CD4-positive, CD25-positive, alpha-beta regulatory T cell (primary cell): ENCODE data around the gene SEC31B. TPM values are rescaled to one million over a fixed set of nuclear protein-coding genes. Genes with fewer than 3 reads are reported as not detected.

Source experiments
- ATAC-seq, 2 donors: fragments of 150-1000 bp; cut with Tn5 transposase; one replicate each; pipeline ENCODE4 v1.10.0; 2021; ENCODE audit warnings: low read depth in 2 of 2, moderate number of reproducible peaks in 2 of 2, moderate library complexity in 1 of 2
- DNase-seq, 3 donors: peaks; one replicate each; pipeline versions ENCODE4 v3.0.0 to v3.0.0-alpha.2; 2012 to 2022; ENCODE audit warnings: mixed read lengths in 1 of 3
- H3K27ac ChIP-seq: one replicate; pipeline ENCODE4 v1.7.0; 2013; ENCODE audit warnings: mild to moderate bottlenecking, low read length; ENCODE audit not compliant: insufficient read depth, poor library complexity, severe bottlenecking
- H3K27me3 ChIP-seq: one replicate; pipeline ENCODE4 v1.7.0; 2013; ENCODE audit warnings: low read length; ENCODE audit not compliant: control insufficient read depth, insufficient read depth
- H3K36me3 ChIP-seq: one replicate; pipeline ENCODE4 v1.7.0; 2013; ENCODE audit warnings: mild to moderate bottlenecking, low read length, moderate library complexity; ENCODE audit not compliant: control insufficient read depth, insufficient read depth
- H3K4me1 ChIP-seq: 2 replicates; pipeline ENCODE4 v1.7.0; 2013; ENCODE audit warnings: mild to moderate bottlenecking, low read length; ENCODE audit not compliant: insufficient read depth, control insufficient read depth, poor library complexity, severe bottlenecking
- H3K4me3 ChIP-seq: one replicate; pipeline ENCODE4 v1.7.0; 2013; ENCODE audit warnings: low read depth, mild to moderate bottlenecking, low read length, moderate library complexity
- H3K9me3 ChIP-seq, 2 experiments: 1 replicate in 1 of 2; 2 replicates in 1 of 2; pipeline ENCODE4 v1.7.0; 2013; ENCODE audit warnings: low read length in 2 of 2, mild to moderate bottlenecking in 1 of 2, moderate library complexity in 1 of 2; ENCODE audit not compliant: control insufficient read depth in 2 of 2
- H3K27ac Mint-ChIP-seq, 3 donors: one replicate each; pipeline ENCODE4 v1.8.0; 2020 to 2022; ENCODE audit warnings: mild to moderate bottlenecking in 3 of 3, mixed read lengths in 3 of 3, moderate library complexity in 2 of 3
- H3K27me3 Mint-ChIP-seq: one replicate; pipeline ENCODE4 v1.8.0; 2022; ENCODE audit warnings: mild to moderate bottlenecking, mixed read lengths
- H3K36me3 Mint-ChIP-seq: one replicate; pipeline ENCODE4 v1.8.0; 2020; ENCODE audit warnings: mixed read lengths
- H3K4me1 Mint-ChIP-seq, 4 donors: one replicate each; pipeline ENCODE4 v1.8.0; 2020 to 2022; ENCODE audit warnings: mixed read lengths in 4 of 4, mild to moderate bottlenecking in 1 of 4
- H3K4me3 Mint-ChIP-seq, 4 donors: one replicate each; pipeline ENCODE4 v1.8.0; 2020 to 2022; ENCODE audit warnings: mild to moderate bottlenecking in 4 of 4, mixed read lengths in 4 of 4, moderate library complexity in 3 of 4
- H3K9me3 Mint-ChIP-seq, 7 donors: one replicate each; pipeline ENCODE4 v1.8.0; 2020 to 2022; ENCODE audit warnings: mixed read lengths in 7 of 7, mild to moderate bottlenecking in 3 of 7, moderate library complexity in 2 of 7
- polyA plus RNA-seq, 4 donors: library from polyadenylated mRNA; unstranded; fragments of 300-500 nt; fragmentation: Illumina TruSeq; gene quantifications; one replicate each; pipeline ENCODE4 v1.2.3, GENCODE V29; 2021
- total RNA-seq: library from RNA; stranded (reverse); gene quantifications from one replicate; pipeline ENCODE4 v1.2.3, GENCODE V29; 2022

Gene SEC31B, protein sequence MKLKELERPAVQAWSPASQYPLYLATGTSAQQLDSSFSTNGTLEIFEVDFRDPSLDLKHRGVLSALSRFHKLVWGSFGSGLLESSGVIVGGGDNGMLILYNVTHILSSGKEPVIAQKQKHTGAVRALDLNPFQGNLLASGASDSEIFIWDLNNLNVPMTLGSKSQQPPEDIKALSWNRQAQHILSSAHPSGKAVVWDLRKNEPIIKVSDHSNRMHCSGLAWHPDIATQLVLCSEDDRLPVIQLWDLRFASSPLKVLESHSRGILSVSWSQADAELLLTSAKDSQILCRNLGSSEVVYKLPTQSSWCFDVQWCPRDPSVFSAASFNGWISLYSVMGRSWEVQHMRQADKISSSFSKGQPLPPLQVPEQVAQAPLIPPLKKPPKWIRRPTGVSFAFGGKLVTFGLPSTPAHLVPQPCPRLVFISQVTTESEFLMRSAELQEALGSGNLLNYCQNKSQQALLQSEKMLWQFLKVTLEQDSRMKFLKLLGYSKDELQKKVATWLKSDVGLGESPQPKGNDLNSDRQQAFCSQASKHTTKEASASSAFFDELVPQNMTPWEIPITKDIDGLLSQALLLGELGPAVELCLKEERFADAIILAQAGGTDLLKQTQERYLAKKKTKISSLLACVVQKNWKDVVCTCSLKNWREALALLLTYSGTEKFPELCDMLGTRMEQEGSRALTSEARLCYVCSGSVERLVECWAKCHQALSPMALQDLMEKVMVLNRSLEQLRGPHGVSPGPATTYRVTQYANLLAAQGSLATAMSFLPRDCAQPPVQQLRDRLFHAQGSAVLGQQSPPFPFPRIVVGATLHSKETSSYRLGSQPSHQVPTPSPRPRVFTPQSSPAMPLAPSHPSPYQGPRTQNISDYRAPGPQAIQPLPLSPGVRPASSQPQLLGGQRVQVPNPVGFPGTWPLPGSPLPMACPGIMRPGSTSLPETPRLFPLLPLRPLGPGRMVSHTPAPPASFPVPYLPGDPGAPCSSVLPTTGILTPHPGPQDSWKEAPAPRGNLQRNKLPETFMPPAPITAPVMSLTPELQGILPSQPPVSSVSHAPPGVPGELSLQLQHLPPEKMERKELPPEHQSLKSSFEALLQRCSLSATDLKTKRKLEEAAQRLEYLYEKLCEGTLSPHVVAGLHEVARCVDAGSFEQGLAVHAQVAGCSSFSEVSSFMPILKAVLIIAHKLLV
- total RNA-seq (73.3 TPM), polyA plus RNA-seq (1 to 10 TPM; 1.2 to 3.0 (median 2.6) TPM)

DNA sequence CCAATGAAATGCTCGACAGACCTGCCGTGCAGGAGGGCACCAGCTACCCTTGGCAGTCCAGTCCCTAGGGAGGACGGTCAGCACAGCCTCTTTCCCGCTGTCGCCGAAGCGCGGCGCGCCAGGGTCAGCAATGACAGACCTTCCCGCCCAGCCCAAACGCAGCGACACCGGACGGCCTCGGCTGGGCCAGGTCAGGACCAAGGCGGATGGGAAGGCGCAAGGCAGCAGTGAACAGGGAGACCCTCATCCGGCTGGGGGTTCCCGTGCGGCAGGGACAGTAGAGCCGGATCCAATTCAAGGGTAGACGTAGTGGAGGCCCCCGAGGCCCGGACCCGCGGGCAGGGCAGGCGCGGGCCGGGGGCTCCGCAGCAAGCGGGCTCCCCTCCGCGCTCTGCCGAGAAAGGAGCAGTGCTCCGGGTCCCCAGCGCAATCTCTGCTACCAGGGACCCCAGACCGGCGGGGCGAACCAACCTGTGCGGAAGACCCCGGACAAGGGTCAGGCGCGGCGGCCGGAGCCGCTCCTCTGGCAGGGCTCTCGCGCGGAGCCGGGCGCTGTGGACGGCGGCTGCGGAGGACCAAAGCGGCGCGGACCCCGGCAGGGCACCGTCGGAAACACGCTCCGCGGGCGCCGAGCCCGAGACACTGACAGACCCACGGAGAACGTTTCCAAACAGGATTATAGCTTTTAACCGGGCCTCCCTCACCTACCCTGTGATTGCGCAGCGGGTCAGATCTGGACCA is at the start of gene SEC31B:
SEC31B (minus strand) TSS at position 551 of the 741 bp plus-strand sequence. CDS start 2,909 bp downstream, outside the sequence.
- Mint-ChIP-seq H3K27ac (peak within 1 kb of the TSS; percentile 44 to 72 (median 45)), H3K9me3 (no peaks in the 10 kb centered on the region), H3K4me3 (no peak within 1 kb of the TSS), H3K4me1 (peaks cover 8 to 30% (median 20%) of the 10 kb centered on the region in 4 donors), H3K27me3 (no peaks in the 10 kb centered on the region), H3K36me3 (peaks cover 22% of the 10 kb centered on the region)
- H3K9me3 ChIP-seq = no peaks in the 10 kb centered on the region
- DNase-seq = no peak
- no peak within 1 kb of the TSS for H3K4me3 ChIP-seq
- H3K36me3 ChIP-seq = peaks cover 25% of the 10 kb centered on the region
- no peak within 1 kb of the TSS for H3K27ac ChIP-seq
- no peaks in the 10 kb centered on the region for H3K4me1 ChIP-seq
- no peak for ATAC-seq
- H3K27me3 ChIP-seq = no peaks in the 10 kb centered on the region

DNA sequence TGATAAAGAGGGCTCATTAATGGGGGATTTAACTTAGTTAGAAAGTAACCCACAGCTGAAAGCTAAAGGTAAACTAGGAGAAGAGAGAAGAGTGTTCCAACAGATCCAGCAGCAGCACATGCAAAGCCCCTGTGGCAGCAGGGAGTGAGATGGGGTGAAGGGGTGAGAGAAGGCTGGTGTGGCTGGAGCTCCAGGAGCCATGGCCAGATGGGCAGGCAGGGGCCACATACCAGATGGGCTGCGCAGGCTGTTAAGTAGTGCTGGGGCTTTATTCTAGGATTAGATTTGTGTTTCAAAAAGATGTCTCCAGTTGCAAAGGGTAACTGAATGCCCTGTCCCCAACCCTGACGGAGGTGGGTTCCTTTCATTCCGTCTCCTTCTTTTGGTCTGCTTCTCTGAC is 49.3 kb upstream of the SEC31B start:
- peaks cover 30% of the 10 kb centered on the region for H3K27me3 ChIP-seq
- DNase-seq = no peak

DNA sequence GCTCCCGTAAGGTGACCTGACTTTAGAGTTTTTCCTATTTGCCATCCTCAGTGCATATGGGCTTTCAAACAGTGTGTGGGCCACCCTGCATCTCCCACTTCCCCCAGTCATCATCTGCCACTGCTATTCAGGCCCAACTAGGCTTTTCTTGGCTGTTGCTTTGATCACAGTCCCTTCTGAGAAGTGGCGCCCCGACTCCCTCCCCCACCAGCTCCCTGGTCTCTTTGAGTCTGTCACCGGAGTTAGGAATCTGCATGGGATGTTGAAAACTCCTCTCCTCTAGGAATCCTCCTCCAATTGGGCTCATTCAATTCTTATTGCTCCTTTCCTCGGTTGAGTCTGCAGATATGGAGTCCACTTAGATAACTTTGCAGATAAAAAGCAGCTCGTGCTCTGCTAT is 48.2 kb upstream of the SEC31B start:
- no peak for DNase-seq
- Histone ChIP-seq H3K4me1 (peaks cover 2% of the 10 kb centered on the region), H3K9me3 (no peaks in the 10 kb centered on the region), H3K27ac (no peak overlapping the region), H3K27me3 (peaks cover 30% of the 10 kb centered on the region), H3K36me3 (no peaks in the 10 kb centered on the region), H3K4me3 (no peak overlapping the region)
- no peak overlapping the region for H3K27ac Mint-ChIP-seq
- H3K4me1 Mint-ChIP-seq = peaks cover 0 to 3% (median 2%) of the 10 kb centered on the region in 4 donors
- H3K36me3 Mint-ChIP-seq = no peaks in the 10 kb centered on the region
- peaks cover 0 to 1% (median 0%) of the 10 kb centered on the region in 7 donors for H3K9me3 Mint-ChIP-seq
- peaks cover 40% of the 10 kb centered on the region for H3K27me3 Mint-ChIP-seq
- ATAC-seq = no peak
- H3K4me3 Mint-ChIP-seq = no peak overlapping the region

More for the DNA sequence above, 49.3 kb upstream of the SEC31B start:
- H3K9me3 Mint-ChIP-seq = peaks cover 0 to 1% (median 0%) of the 10 kb centered on the region in 7 donors
- no peak overlapping the region for H3K27ac ChIP-seq
- peaks cover 30% of the 10 kb centered on the region for H3K27me3 Mint-ChIP-seq
- no peaks in the 10 kb centered on the region for H3K4me1 ChIP-seq
- H3K4me3 ChIP-seq = no peak overlapping the region
- H3K27ac Mint-ChIP-seq = no peak overlapping the region
- H3K4me3 Mint-ChIP-seq = no peak overlapping the region
- ATAC-seq = no peak
- H3K36me3 Mint-ChIP-seq = no peaks in the 10 kb centered on the region
- no peaks in the 10 kb centered on the region for H3K4me1 Mint-ChIP-seq
- no peaks in the 10 kb centered on the region for H3K9me3 ChIP-seq
- H3K36me3 ChIP-seq = no peaks in the 10 kb centered on the region

DNA sequence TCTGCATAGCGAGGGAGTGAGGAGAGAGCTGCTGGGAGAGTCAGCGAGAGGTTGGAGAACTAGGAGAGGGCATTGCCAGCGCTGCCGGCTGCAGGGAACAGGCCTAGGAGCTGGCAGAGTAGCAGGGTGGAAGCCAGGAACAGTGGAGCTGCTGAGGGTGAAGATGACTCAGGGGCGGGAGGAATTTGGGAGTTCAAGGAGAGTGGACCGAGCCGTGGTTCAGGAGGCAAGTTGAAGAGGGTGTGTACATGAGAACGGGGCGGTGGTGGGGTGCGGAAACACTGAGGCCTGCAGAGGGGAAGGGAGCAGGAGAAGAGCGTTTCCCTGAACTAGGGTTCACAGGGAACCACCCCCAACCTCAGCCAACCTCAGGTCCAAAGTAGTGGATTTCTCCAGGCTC is 47.6 kb upstream of the SEC31B start:
- Mint-ChIP-seq H3K27ac (peak overlapping the region in 1 of 3 donors; percentile 81), H3K27me3 (peaks cover 42% of the 10 kb centered on the region), H3K36me3 (no peaks in the 10 kb centered on the region), H3K4me1 (peaks cover 0 to 9% (median 3%) of the 10 kb centered on the region in 4 donors), H3K4me3 (no peak overlapping the region), H3K9me3 (peaks cover 0 to 1% (median 0%) of the 10 kb centered on the region in 7 donors)
- H3K4me1 ChIP-seq = peaks cover 8% of the 10 kb centered on the region
- H3K4me3 ChIP-seq = no peak overlapping the region
- DNase-seq (no peak), ATAC-seq (no peak)
- H3K9me3 ChIP-seq = no peaks in the 10 kb centered on the region
- peaks cover 30% of the 10 kb centered on the region for H3K27me3 ChIP-seq
- no peak overlapping the region for H3K27ac ChIP-seq
- H3K36me3 ChIP-seq = no peaks in the 10 kb centered on the region

DNA sequence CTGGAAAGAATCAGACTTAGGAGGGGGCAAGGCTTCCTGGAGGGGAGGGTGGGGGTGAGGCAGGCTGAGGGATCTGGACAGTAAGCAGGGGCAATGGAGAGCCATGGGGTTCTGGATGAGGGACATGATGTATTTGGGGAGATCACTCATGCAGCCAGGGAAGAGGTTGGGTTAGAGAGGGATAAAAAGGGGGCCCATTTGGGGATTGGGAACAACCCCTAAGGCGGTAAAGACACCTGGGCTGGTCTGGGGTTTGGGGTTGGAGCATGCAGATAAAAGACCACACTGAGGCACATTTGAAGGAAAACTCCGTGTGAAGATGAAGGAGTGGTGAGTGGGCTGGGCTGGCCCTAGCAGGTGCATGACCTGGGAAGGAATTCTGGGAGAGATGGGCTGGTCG is 46.9 kb upstream of the SEC31B start:
- Histone ChIP-seq H3K4me1 (peaks cover 14% of the 10 kb centered on the region), H3K9me3 (no peaks in the 10 kb centered on the region), H3K36me3 (no peaks in the 10 kb centered on the region), H3K27ac (no peak overlapping the region), H3K27me3 (peaks cover 29% of the 10 kb centered on the region), H3K4me3 (no peak overlapping the region)
- ATAC-seq (no peak), DNase-seq (no peak)
- Mint-ChIP-seq H3K4me1 (peaks cover 0 to 16% (median 5%) of the 10 kb centered on the region in 4 donors), H3K27ac (no peak overlapping the region), H3K9me3 (peaks cover 0 to 1% (median 0%) of the 10 kb centered on the region in 7 donors), H3K27me3 (peaks cover 49% of the 10 kb centered on the region), H3K36me3 (no peaks in the 10 kb centered on the region), H3K4me3 (no peak overlapping the region)

DNA sequence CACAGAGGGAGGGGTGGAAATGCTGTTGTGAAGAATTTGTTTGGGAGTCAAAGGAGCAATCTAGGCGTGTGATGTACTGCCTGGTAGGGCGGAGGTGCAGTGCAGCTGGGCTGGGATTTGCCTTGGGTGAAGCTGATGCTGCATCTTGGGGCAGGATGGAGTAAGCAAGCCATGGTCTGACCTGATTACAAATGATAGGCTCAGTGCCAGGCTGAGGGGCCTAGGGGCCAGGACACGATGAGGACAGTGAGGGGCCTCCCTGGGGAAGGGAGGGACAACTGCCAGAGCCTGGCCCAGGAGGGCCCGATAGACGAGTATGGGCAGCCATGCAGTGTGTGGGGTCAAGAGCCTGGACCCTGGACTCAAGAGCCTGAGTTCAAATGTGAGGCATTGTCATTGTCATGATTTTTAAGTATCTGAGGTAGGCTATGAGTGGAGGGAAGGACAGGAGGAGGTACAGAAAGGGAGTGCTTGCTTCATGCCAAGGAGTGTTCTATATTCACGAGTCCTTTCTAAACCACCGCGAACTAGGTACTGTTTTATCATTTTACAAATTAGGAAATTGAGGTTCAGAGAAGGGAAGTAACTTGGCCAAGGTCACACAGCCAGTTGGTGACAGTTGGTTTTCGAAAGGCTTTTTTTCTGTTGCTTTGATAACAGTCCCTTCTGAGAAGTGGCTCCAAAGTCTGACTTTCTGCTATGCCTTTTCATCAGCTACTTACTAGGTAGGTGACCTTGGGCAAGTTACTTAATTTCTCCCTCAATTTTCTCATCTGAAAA is 45.7 kb upstream of the SEC31B start:
- Histone ChIP-seq H3K36me3 (no peaks in the 10 kb centered on the region), H3K4me3 (no peak overlapping the region), H3K27ac (no peak overlapping the region), H3K27me3 (peaks cover 25% of the 10 kb centered on the region), H3K9me3 (no peaks in the 10 kb centered on the region), H3K4me1 (peaks cover 14% of the 10 kb centered on the region)
- Mint-ChIP-seq H3K4me1 (peaks cover 0 to 26% (median 10%) of the 10 kb centered on the region in 4 donors), H3K4me3 (no peak overlapping the region), H3K36me3 (no peaks in the 10 kb centered on the region), H3K27me3 (peaks cover 54% of the 10 kb centered on the region), H3K9me3 (peaks cover 0 to 1% (median 0%) of the 10 kb centered on the region in 7 donors), H3K27ac (no peak overlapping the region)
- DNase-seq = no peak
- no peak for ATAC-seq
